GM23248 (cell line): ENCODE data around the gene DDX39B. TPM values are rescaled to one million over a fixed set of nuclear protein-coding genes. Genes with fewer than 3 reads are reported as not detected.
A peak's percentile ranks its signal among the peaks of the same experiment; 100 is the strongest.

Experiments used
- DNase-seq: peaks from one replicate; pipeline ENCODE4 v3.0.0-alpha.2; 2015
- H2AFZ ChIP-seq: fragments of 200-600 bp; sonication (generic); 2 replicates; pipeline ENCODE4 v1.6.1; 2016; ENCODE audit warnings: antibody characterized with exemption
- H3F3A ChIP-seq: fragments of 200-600 bp; sonication (generic); 2 replicates; pipeline ENCODE4 v1.6.1; 2016; ENCODE audit warnings: mild to moderate bottlenecking, antibody characterized with exemption, mixed run types; ENCODE audit not compliant: insufficient read depth
- H3K27ac ChIP-seq: fragments of 200-600 bp; sonication (generic); 2 replicates; pipeline ENCODE4 v1.5.1; 2016; ENCODE audit warnings: mild to moderate bottlenecking
- H3K27me3 ChIP-seq: fragments of 200-600 bp; sonication (generic); replicated peaks from 2 replicates; pipeline ENCODE4 v1.6.1; 2016; ENCODE audit warnings: mild to moderate bottlenecking; ENCODE audit not compliant: insufficient read depth
- H3K36me3 ChIP-seq: fragments of 200-600 bp; sonication (generic); 2 replicates; pipeline ENCODE4 v1.6.1; 2016; ENCODE audit warnings: low read depth, mild to moderate bottlenecking
- H3K4me1 ChIP-seq: fragments of 200-600 bp; sonication (generic); 2 replicates; pipeline ENCODE4 v1.6.1; 2016; ENCODE audit warnings: mild to moderate bottlenecking; ENCODE audit not compliant: insufficient read depth
- H3K4me2 ChIP-seq: fragments of 200-600 bp; sonication (generic); one replicate; pipeline ENCODE4 v1.6.1; 2016; ENCODE audit warnings: mild to moderate bottlenecking; ENCODE audit not compliant: unreplicated experiment
- H3K4me3 ChIP-seq: fragments of 200-600 bp; sonication (generic); 2 replicates; pipeline ENCODE4 v1.5.1; 2016; ENCODE audit warnings: mild to moderate bottlenecking
- H3K79me2 ChIP-seq: fragments of 200-600 bp; sonication (generic); 2 replicates; pipeline ENCODE4 v1.6.1; 2016; ENCODE audit warnings: mild to moderate bottlenecking; ENCODE audit not compliant: insufficient read depth
- H3K9ac ChIP-seq: fragments of 200-600 bp; sonication (generic); 2 replicates; pipeline ENCODE4 v1.6.1; 2016; ENCODE audit warnings: mild to moderate bottlenecking
- H3K9me2 ChIP-seq: fragments of 200-600 bp; sonication (generic); 2 replicates; pipeline ENCODE4 v1.6.1; 2016; ENCODE audit warnings: mixed run types, mild to moderate bottlenecking, moderate library complexity; ENCODE audit not compliant: insufficient read depth
- H3K9me3 ChIP-seq: fragments of 200-600 bp; sonication (generic); one replicate; pipeline ENCODE4 v1.6.1; 2017; ENCODE audit warnings: low read depth
- H4K20me1 ChIP-seq: fragments of 200-600 bp; sonication (generic); 2 replicates; pipeline ENCODE4 v1.6.0; 2016; ENCODE audit not compliant: insufficient read depth
- EZH2 ChIP-seq: fragments of 200-600 bp; sonication (generic); IDR thresholded peaks from 2 replicates; pipeline ENCODE4 v1.6.1; 2018; ENCODE audit warnings: antibody characterized with exemption, mild to moderate bottlenecking; ENCODE audit not compliant: insufficient read depth, poor library complexity, severe bottlenecking
- EZH2phosphoT487 ChIP-seq: fragments of 200-600 bp; sonication (generic); IDR thresholded peaks from 2 replicates; pipeline ENCODE4 v1.6.1; 2018; ENCODE audit warnings: antibody characterized with exemption, moderate library complexity, mild to moderate bottlenecking, low read depth; ENCODE audit not compliant: insufficient read depth
- WGBS, 2 experiments: methylation state at CpG; one replicate each; pipeline ENCODE4 v1.1.6; 2015 to 2017; ENCODE audit warnings: low lambda C conversion rate in 2 of 2, low coverage in 1 of 2; ENCODE audit errors: missing lambda C conversion rate in 2 of 2; 5-methylcytosine and 5-hydroxymethylcytosine counted together
- in situ Hi-C: fragments of 300-500 bp; cut with MboI; formaldehyde crosslinking; loops from 2 replicates; pipeline ENCODE4 v1.15.0; 2020
- polyA plus RNA-seq: library from polyadenylated mRNA; unstranded; fragments of >200 nt; fragmentation: Nextera tagmentation; extraction: Ambion mirVana; gene quantifications from 2 replicates; pipeline ENCODE4 v1.2.1, GENCODE V29; 2016
- small RNA-seq: library from RNA; depleted of rRNA; stranded (forward); fragments of <200 nt; gene quantifications from one replicate; pipeline ENCODE3, GENCODE V24; 2014; ENCODE audit warnings: low read depth, low replicate concordance
- total RNA-seq: library from RNA; depleted of rRNA; stranded (reverse); fragments of >200 nt; shearing (Covaris generic); gene quantifications from 2 replicates; pipeline ENCODE4 v1.2.3, GENCODE V29; 2014; rRNA removed

Gene DDX39B
- total and polyA plus RNA-seq, 2 experiments from 2014 or later, result 197 to 415 TPM

DNA sequence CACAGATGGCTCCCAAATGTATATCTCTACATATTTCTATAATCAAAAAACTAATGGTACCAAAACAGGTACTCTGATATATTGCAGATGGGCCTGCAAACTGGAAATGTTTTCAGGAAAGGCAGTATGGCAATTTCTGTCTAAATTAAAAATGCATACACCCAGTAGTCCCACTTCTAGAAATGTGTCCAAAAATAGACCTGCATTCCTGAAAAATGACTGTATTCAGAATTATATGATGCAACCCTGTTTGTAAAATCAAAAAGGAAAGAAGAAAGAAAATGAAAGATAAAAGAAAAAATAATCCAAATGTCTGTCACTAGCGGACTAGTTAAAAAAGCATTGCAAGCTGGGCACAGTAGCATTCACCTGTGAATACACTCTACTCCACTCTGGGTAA, 56.7 kb downstream of the DDX39B start:
- in situ Hi-C loops, result no loop called here
- Histone ChIP-seq H3K9me2 (no peaks in the 10 kb centered on the region), H3K9ac (peak overlapping the region; percentile 38; the same call in 1 of the 2 replicates), H3K79me2 (no peaks in the 10 kb centered on the region), H3K4me3 (no peak overlapping the region), H3K27ac (peak overlapping the region; percentile 23), H3K27me3 (no peaks in the 10 kb centered on the region), H3F3A (peaks cover 6% of the 10 kb centered on the region; the same call in 1 of the 2 replicates), H3K9me3 (no peaks in the 10 kb centered on the region), H2AFZ (peak overlapping the region; percentile 69), H3K4me2 (peak overlapping the region; percentile 65), H4K20me1 (no peaks in the 10 kb centered on the region), H3K4me1 (peaks cover 11% of the 10 kb centered on the region), H3K36me3 (no peaks in the 10 kb centered on the region)
- TF ChIP-seq EZH2, result no peak
- no peak for TF ChIP-seq EZH2phosphoT487
- peak; percentile 50 for DNase-seq
- 95 to 97% methylated on average over 1 of the region's 1 CpG for WGBS, 2 experiments

GRCh38 chr6:31483392-31483791, 58.4 kb downstream of the DDX39B start:
- no peak overlapping the region for H3K9ac ChIP-seq
- H3K9me2 ChIP-seq, result no peaks in the 10 kb centered on the region
- no peaks in the 10 kb centered on the region for H3K79me2 ChIP-seq
- no peaks in the 10 kb centered on the region for H3K27me3 ChIP-seq
- no peak overlapping the region for H3K4me3 ChIP-seq
- H3K4me1 ChIP-seq, result peaks cover 11% of the 10 kb centered on the region
- no peak overlapping the region for H3K4me2 ChIP-seq
- H4K20me1 ChIP-seq, result no peaks in the 10 kb centered on the region
- no peak overlapping the region for H2AFZ ChIP-seq
- TF ChIP-seq EZH2phosphoT487 (no peak), EZH2 (no peak)
- H3F3A ChIP-seq, result peaks cover 6% of the 10 kb centered on the region; the same call in 1 of the 2 replicates
- H3K9me3 ChIP-seq, result no peaks in the 10 kb centered on the region
- no peak for DNase-seq
- no peak overlapping the region for H3K27ac ChIP-seq
- H3K36me3 ChIP-seq, result no peaks in the 10 kb centered on the region
- in situ Hi-C loops, result no loop called here
- 52 to 63% methylated on average over 2 of the region's 2 CpGs for WGBS, 2 experiments

GRCh38 chr6:31480574-31480973, 61.2 kb downstream of the DDX39B start:
- no peak overlapping the region for H3K4me3 ChIP-seq
- DNase-seq, result no peak
- H3K79me2 ChIP-seq, result no peaks in the 10 kb centered on the region
- H3K9ac ChIP-seq, result no peak overlapping the region
- WGBS, 2 experiments, result 68 to 73% methylated on average over 11 of the region's 11 CpGs
- no peaks in the 10 kb centered on the region for H3K9me3 ChIP-seq
- no peaks in the 10 kb centered on the region for H3K9me2 ChIP-seq
- H3K36me3 ChIP-seq, result no peaks in the 10 kb centered on the region
- no peak overlapping the region for H3K27ac ChIP-seq
- no peak for TF ChIP-seq EZH2
- TF ChIP-seq EZH2phosphoT487, result no peak
- H3F3A ChIP-seq, result peaks cover 6% of the 10 kb centered on the region; the same call in 1 of the 2 replicates
- H4K20me1 ChIP-seq, result no peaks in the 10 kb centered on the region
- H2AFZ ChIP-seq, result no peak overlapping the region
- peaks cover 10% of the 10 kb centered on the region for H3K4me1 ChIP-seq
- in situ Hi-C loops, result no loop called here
- H3K4me2 ChIP-seq, result no peak overlapping the region
- no peaks in the 10 kb centered on the region for H3K27me3 ChIP-seq

Small RNA genes within 50 kb of the gene (small RNA-seq; reads per million reads assigned to genes)
- not detected for gene AL663061.1
- not detected for gene RF00019
- gene SNORD117, result 21.9 reads per million, percentile 89 among the genes with 10 or more reads in this experiment
- gene SNORD84, result not detected

Other genes with a start within 250 kb of the DDX39B start
- gene HLA-B, start 184.8 kb downstream of the DDX39B start, total RNA-seq, result 65.6 and 87.9 TPM in 2 replicates
- gene HLA-B, start 184.8 kb downstream of the DDX39B start, polyA plus RNA-seq, result 186 and 192 TPM in 2 replicates
- 24.0 and 42.6 TPM in 2 replicates for gene MICA, start 138.4 kb downstream of the DDX39B start, total RNA-seq
- 36.9 and 38.0 TPM in 2 replicates for gene MICA, start 138.4 kb downstream of the DDX39B start, polyA plus RNA-seq
- gene MICB, start 43.9 kb downstream of the DDX39B start, total RNA-seq, result 4.1 and 4.9 TPM in 2 replicates
- gene MICB, start 43.9 kb downstream of the DDX39B start, polyA plus RNA-seq, result 3.7 and 4.2 TPM in 2 replicates
- gene MCCD1, start 13.0 kb downstream of the DDX39B start, total RNA-seq, result not detected in 2 replicates
- not detected in 2 replicates for gene MCCD1, start 13.0 kb downstream of the DDX39B start, polyA plus RNA-seq
- gene ATP6V1G2, start 4.6 kb upstream of the DDX39B start, total RNA-seq, result 0.89 and 1.8 TPM in 2 replicates
- gene ATP6V1G2, start 4.6 kb upstream of the DDX39B start, polyA plus RNA-seq, result 2.8 and 3.5 TPM in 2 replicates
- gene NFKBIL1, start 5.6 kb upstream of the DDX39B start, total RNA-seq, result 20.4 and 22.9 TPM in 2 replicates
- 12.3 and 15.0 TPM in 2 replicates for gene NFKBIL1, start 5.6 kb upstream of the DDX39B start, polyA plus RNA-seq
- not detected in 2 replicates for gene LTA, start 30.3 kb upstream of the DDX39B start, total RNA-seq
- gene LTA, start 30.3 kb upstream of the DDX39B start, polyA plus RNA-seq, result not detected in 2 replicates
- not detected in 2 replicates for gene TNF, start 33.6 kb upstream of the DDX39B start, total RNA-seq
- gene TNF, start 33.6 kb upstream of the DDX39B start, polyA plus RNA-seq, result 0.11 TPM in 1 of 2 replicates, not detected in the other
- not detected in 2 replicates for gene LTB, start 40.4 kb upstream of the DDX39B start, total RNA-seq
- 0.23 TPM in 1 of 2 replicates, not detected in the other for gene LTB, start 40.4 kb upstream of the DDX39B start, polyA plus RNA-seq
- not detected in 2 replicates for gene LST1, start 44.3 kb upstream of the DDX39B start, total RNA-seq
- gene LST1, start 44.3 kb upstream of the DDX39B start, polyA plus RNA-seq, result not detected in 2 replicates
- not detected in 2 replicates for gene NCR3, start 51.0 kb upstream of the DDX39B start, total RNA-seq
- gene NCR3, start 51.0 kb upstream of the DDX39B start, polyA plus RNA-seq, result not detected in 2 replicates
- not detected in 2 replicates for gene AIF1, start 73.2 kb upstream of the DDX39B start, total RNA-seq
- gene AIF1, start 73.2 kb upstream of the DDX39B start, polyA plus RNA-seq, result not detected in 2 replicates
- 46.0 and 50.5 TPM in 2 replicates for gene PRRC2A, start 78.7 kb upstream of the DDX39B start, total RNA-seq
- 42.5 and 47.2 TPM in 2 replicates for gene PRRC2A, start 78.7 kb upstream of the DDX39B start, polyA plus RNA-seq
- gene BAG6, start 110.7 kb upstream of the DDX39B start, total RNA-seq, result 161 and 198 TPM in 2 replicates
- gene BAG6, start 110.7 kb upstream of the DDX39B start, polyA plus RNA-seq, result 88.2 and 90.8 TPM in 2 replicates
- gene APOM, start 113.9 kb upstream of the DDX39B start, total RNA-seq, result 0.76 and 3.3 TPM in 2 replicates
- 5.6 and 5.9 TPM in 2 replicates for gene APOM, start 113.9 kb upstream of the DDX39B start, polyA plus RNA-seq
- gene C6orf47, start 118.8 kb upstream of the DDX39B start, total RNA-seq, result 20.3 and 28.5 TPM in 2 replicates
- gene C6orf47, start 118.8 kb upstream of the DDX39B start, polyA plus RNA-seq, result 19.4 and 19.5 TPM in 2 replicates
- 10.6 and 11.3 TPM in 2 replicates for gene GPANK1, start 123.0 kb upstream of the DDX39B start, total RNA-seq
- 19.3 and 20.0 TPM in 2 replicates for gene GPANK1, start 123.0 kb upstream of the DDX39B start, polyA plus RNA-seq
- gene CSNK2B, start 124.1 kb upstream of the DDX39B start, total RNA-seq, result 186 and 256 TPM in 2 replicates
- 224 and 229 TPM in 2 replicates for gene CSNK2B, start 124.1 kb upstream of the DDX39B start, polyA plus RNA-seq
- 2.7 and 7.5 TPM in 2 replicates for gene LY6G5B, start 128.0 kb upstream of the DDX39B start, total RNA-seq
- 3.9 and 5.9 TPM in 2 replicates for gene LY6G5B, start 128.0 kb upstream of the DDX39B start, polyA plus RNA-seq
- 1.7 TPM in 1 of 2 replicates, not detected in the other for gene LY6G5C, start 139.1 kb upstream of the DDX39B start, total RNA-seq
- 5.0 and 5.1 TPM in 2 replicates for gene LY6G5C, start 139.1 kb upstream of the DDX39B start, polyA plus RNA-seq
- gene ABHD16A, start 161.3 kb upstream of the DDX39B start, total RNA-seq, result 54.0 and 59.9 TPM in 2 replicates
- gene ABHD16A, start 161.3 kb upstream of the DDX39B start, polyA plus RNA-seq, result 48.0 and 48.5 TPM in 2 replicates
- not detected in 2 replicates for gene LY6G6F, start 164.9 kb upstream of the DDX39B start, total RNA-seq
- not detected in 2 replicates for gene LY6G6F, start 164.9 kb upstream of the DDX39B start, polyA plus RNA-seq
- gene LY6G6D, start 173.3 kb upstream of the DDX39B start, total RNA-seq, result not detected in 2 replicates
- not detected in 2 replicates for gene LY6G6D, start 173.3 kb upstream of the DDX39B start, polyA plus RNA-seq
- gene LY6G6C, start 179.7 kb upstream of the DDX39B start, total RNA-seq, result not detected in 2 replicates
- not detected in 2 replicates for gene LY6G6C, start 179.7 kb upstream of the DDX39B start, polyA plus RNA-seq
- gene MPIG6B, start 181.4 kb upstream of the DDX39B start, total RNA-seq, result not detected in 2 replicates
- not detected in 2 replicates for gene MPIG6B, start 181.4 kb upstream of the DDX39B start, polyA plus RNA-seq
- gene DDAH2, start 187.3 kb upstream of the DDX39B start, total RNA-seq, result 76.6 and 93.3 TPM in 2 replicates
- gene DDAH2, start 187.3 kb upstream of the DDX39B start, polyA plus RNA-seq, result 77.7 and 90.2 TPM in 2 replicates
- 447 and 576 TPM in 2 replicates for gene CLIC1, start 194.5 kb upstream of the DDX39B start, total RNA-seq
- gene CLIC1, start 194.5 kb upstream of the DDX39B start, polyA plus RNA-seq, result 784 and 791 TPM in 2 replicates
- 4.3 and 7.1 TPM in 2 replicates for gene MSH5, start 198.0 kb upstream of the DDX39B start, total RNA-seq
- 2.0 and 2.9 TPM in 2 replicates for gene MSH5, start 198.0 kb upstream of the DDX39B start, polyA plus RNA-seq
- 2.5 TPM in 1 of 2 replicates, not detected in the other for gene SAPCD1, start 220.7 kb upstream of the DDX39B start, total RNA-seq
- gene SAPCD1, start 220.7 kb upstream of the DDX39B start, polyA plus RNA-seq, result 0.85 and 1.3 TPM in 2 replicates
- gene VWA7, start 235.3 kb upstream of the DDX39B start, total RNA-seq, result 0.54 TPM in 1 of 2 replicates, not detected in the other
- gene VWA7, start 235.3 kb upstream of the DDX39B start, polyA plus RNA-seq, result 0.37 and 0.56 TPM in 2 replicates